Measurements from ENCODE around the gene ENPP5.

DNA sequence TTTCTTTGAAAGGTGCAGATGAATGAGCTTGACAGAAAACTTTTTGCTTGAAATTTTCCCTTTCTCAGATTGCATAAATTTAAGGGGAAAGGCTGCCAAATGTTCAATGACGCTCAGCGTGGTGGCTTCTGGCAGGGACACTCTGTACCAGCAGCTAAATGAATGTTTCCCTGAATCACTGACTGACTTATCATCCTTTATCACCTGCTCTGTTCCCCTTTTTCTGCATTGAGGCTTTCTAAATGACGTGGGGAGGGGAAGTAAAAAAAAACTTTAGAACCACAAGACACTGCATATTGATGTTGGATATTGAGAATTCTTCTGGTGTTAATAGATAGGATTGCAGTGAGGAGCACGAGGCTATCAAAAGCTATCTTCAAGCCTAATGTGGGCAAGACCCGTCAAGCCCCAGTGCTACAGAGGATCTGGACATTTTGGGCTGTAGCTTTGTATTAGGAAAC is 46.9 kb upstream of the ENPP5 start:
- TF ChIP-seq CTCF (IDR thresholded peaks at IDR 0.05) (no peak), POLR2A (IDR thresholded peaks at IDR 0.05) (no peak)

Data from body of pancreas (tissue), 4 donors.